Kidney epithelial cell (primary cell): ENCODE data around the gene FLOT1. TPM values are rescaled to one million over a fixed set of nuclear protein-coding genes. Genes with fewer than 3 reads are reported as not detected.
A peak's percentile ranks its signal among the peaks of the same experiment; 100 is the strongest.

ENCODE experiments used
- DNase-seq: peaks from one replicate; pipeline ENCODE4 v3.0.0-alpha.2; 2010; ENCODE audit warnings: low read depth
- H3K27me3 ChIP-seq: 2 replicates; pipeline ENCODE4 v1.6.0; 2011; ENCODE audit warnings: low read length; ENCODE audit not compliant: control insufficient read depth, insufficient read depth
- H3K36me3 ChIP-seq: 2 replicates; pipeline ENCODE4 v1.5.1; 2011; ENCODE audit warnings: low read length; ENCODE audit not compliant: control insufficient read depth, insufficient read depth
- H3K4me3 ChIP-seq: 2 replicates; pipeline ENCODE4 v1.5.1; 2011; ENCODE audit warnings: low read depth, mild to moderate bottlenecking, control low read depth, low read length
- total RNA-seq: library from RNA; depleted of rRNA; stranded (reverse); fragments of >200 nt; gene quantifications from 2 replicates; pipeline ENCODE4 v1.2.3, GENCODE V29; 2015
- TF ChIP-seq, protein P1 (sequence below): IDR thresholded peaks from 2 replicates; pipeline ENCODE4 v1.5.1; 2011; ENCODE audit warnings: mild to moderate bottlenecking, moderate library complexity, low read length, control low read depth, inconsistent platforms; ENCODE audit not compliant: insufficient read depth, poor library complexity, severe bottlenecking

Gene FLOT1
- total RNA-seq, 1 donor from 2014 or later = 142 TPM

DNA sequence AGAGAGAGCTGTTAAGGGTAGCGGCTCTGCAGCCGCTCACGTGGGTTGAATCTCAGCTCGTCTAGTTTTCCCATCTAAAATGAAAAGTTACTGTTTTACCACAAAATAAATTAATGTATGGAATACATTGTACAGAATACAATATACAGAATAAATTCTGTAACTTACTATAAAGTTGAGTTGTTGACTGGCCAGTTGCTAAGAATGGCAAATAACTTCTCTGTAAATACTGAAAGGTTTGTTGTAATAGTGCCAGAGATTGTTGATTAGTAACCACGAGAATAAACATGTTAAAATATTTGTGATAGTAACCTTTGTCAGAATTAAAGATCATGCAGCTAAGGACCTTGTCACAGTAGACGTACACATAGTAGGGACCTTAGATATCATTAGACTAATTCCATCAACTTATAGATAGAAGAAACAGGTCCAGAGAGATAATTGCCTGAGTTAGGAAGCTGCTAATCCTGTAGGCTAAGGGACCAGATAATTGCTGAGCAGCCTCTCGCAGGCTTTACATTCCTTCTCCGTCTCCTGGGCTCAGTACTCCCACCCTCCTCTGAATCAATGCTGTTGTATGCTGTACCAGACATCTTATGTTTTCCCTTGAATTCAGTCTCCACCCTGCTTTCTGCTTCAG lies 51.2 kb downstream of the FLOT1 start:
- TF ChIP-seq, protein P1, sequence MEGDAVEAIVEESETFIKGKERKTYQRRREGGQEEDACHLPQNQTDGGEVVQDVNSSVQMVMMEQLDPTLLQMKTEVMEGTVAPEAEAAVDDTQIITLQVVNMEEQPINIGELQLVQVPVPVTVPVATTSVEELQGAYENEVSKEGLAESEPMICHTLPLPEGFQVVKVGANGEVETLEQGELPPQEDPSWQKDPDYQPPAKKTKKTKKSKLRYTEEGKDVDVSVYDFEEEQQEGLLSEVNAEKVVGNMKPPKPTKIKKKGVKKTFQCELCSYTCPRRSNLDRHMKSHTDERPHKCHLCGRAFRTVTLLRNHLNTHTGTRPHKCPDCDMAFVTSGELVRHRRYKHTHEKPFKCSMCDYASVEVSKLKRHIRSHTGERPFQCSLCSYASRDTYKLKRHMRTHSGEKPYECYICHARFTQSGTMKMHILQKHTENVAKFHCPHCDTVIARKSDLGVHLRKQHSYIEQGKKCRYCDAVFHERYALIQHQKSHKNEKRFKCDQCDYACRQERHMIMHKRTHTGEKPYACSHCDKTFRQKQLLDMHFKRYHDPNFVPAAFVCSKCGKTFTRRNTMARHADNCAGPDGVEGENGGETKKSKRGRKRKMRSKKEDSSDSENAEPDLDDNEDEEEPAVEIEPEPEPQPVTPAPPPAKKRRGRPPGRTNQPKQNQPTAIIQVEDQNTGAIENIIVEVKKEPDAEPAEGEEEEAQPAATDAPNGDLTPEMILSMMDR = no peak
- no peaks in the 10 kb centered on the region for H3K36me3 ChIP-seq
- no peak for DNase-seq
- H3K27me3 ChIP-seq = no peaks in the 10 kb centered on the region
- H3K4me3 ChIP-seq = peak overlapping the region; percentile 85

DNA sequence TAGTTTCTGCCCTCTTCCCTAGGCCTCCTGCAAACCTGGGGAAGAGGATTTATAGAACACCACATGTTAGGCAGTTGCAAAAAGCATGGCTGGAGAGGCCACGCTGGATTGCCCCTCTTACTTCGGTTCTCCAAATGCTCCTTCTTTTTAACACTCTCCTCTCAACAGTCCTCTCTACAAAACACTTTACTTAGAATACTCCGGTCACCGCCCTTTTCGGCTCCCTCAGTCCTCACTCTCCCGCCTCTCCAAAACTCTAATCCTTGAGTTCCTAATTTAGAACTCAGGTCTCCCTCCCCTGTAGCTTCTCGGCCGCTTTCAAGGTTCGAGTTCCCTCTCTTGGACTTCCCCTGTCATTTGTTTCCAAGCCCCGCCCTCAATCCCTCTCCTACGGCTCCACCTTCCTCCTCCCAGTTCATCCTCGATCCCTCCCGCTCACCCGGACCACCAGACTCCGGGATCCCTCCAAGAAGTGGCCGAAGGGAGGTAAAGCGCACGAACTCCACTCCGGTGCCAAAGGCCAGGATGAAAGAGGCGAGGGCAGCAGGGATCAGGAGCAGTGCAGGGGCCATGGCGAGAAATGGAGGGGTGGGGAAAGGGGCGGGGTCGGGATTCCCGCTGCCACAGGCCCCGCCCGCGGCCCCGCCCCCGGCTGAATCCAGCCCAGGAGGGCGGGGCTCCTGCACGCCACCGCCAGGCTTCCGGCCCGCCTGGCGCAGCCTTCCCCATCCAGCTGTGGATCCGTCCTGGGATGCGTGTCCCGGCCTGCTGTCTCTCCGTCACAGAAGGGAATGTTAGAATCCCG lies 51.9 kb downstream of the FLOT1 start, which contains the start of gene NRM:
NRM (minus strand) TSS at position 582 of the 805 bp plus-strand sequence; CDS start at position 572, 10 bp downstream.
- Histone ChIP-seq H3K4me3 (peak within 1 kb of the TSS; percentile 85), H3K36me3 (no peaks in the 10 kb centered on the region), H3K27me3 (no peaks in the 10 kb centered on the region)
- TF ChIP-seq, protein P1 = no peak
- DNase-seq = no peak

DNA sequence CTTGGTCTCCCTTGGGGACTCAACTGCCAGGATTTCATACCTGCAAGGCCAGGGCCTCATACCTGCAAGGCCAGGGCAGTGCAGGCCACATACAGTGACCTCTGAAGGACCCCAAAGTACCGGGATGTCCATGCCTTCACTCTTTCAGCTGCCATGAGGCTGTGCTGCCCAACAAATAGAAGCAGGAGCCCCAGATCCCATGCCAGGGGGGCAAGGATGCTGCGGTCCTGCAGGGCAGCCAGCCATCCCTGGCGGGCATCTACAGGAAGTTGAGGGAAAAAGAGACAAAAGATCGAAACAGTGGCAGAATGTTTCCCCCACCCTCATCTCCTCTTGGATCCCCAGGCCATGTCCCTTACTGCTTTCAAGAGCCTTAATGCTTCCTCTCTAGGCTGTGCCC lies 52.5 kb downstream of the FLOT1 start:
- TF ChIP-seq, protein P1 = no peak
- DNase-seq = no peak
- H3K27me3 ChIP-seq = no peaks in the 10 kb centered on the region
- no peaks in the 10 kb centered on the region for H3K36me3 ChIP-seq
- H3K4me3 ChIP-seq = peak overlapping the region; percentile 85

DNA sequence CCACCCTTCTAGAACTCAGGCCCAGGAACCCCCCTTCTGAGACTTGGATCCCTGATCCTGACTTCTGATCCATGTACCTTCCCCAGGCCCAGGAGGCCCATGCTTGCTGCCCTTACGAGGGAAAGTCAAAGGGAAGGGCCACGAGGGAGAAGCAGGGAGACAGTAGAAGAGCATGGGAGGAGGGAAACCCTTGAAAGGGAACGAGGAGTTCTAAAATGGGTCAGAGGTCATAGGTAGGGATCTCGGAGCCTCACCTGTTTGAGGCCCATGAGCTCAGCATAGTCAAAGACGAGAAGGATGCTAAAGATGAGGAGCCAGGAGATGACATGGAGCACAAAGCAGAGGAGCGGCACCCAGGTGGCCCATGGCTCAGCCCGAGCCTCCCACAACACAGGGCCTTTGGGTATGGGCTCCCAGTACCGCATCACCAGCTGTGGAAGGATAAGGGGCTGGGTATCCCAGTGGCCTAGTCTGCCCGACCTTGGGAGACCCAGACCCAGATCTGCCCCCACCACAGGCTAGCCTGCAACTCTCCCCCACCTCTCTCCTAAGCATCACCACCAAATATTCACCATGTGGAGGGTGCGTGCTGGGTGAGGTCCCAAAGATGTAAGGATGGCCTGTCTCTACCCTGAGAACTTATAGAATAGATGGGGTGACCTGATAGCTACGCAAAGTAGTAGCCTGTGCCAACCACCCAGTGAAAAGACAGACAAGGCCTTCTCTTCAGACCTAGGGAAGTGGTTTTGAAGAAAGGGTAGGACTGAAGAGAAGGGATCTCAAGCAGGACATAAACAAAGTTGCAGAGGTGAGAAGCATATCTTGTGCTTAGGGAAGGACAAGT lies 53.2 kb downstream of the FLOT1 start:
- Histone ChIP-seq H3K36me3 (peaks cover 1% of the 10 kb centered on the region), H3K4me3 (no peak overlapping the region)
- TF ChIP-seq, protein P1 = no peak

DNA sequence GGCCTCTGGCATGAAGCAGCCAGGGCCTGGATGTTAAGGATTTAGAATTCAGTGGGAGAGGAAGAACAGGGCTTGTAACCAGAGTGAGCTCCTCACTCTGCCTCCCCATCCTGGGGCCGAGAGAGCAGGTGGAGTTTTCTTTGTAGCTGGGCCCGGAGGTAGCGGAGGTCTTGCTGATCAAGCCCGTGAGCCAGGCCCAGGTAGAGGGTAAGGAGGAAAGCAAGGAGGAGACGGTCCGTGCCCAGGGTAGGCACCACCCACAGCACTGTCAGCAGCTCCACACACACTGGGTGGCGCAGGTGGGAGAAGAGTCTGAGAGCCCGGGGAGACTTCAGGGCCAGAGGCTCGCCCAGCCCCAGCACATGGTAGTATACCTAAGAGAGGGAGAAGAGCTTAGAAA lies 53.9 kb downstream of the FLOT1 start:
- Histone ChIP-seq H3K36me3 (peaks cover 1% of the 10 kb centered on the region), H3K27me3 (no peaks in the 10 kb centered on the region), H3K4me3 (peak overlapping the region; percentile 85)
- no peak for DNase-seq
- TF ChIP-seq, protein P1 = no peak

More for the DNA sequence above, 53.2 kb downstream of the FLOT1 start:
- DNase-seq = no peak
- no peaks in the 10 kb centered on the region for H3K27me3 ChIP-seq
